Measurements from ENCODE around the gene TTC7B.

- TF ChIP-seq CTCF (optimal IDR thresholded peaks at IDR 0.05 in 1 of 3, IDR thresholded peaks at IDR 0.05 in 1 of 3, conservative IDR thresholded peaks at IDR 0.05 in 1 of 3; ENCODE audit: extremely low read depth in 1 of 3, insufficient read depth in 2 of 3, low read length in 3 of 3) (no peak), EZH2 (IDR thresholded peaks at IDR 0.05; ENCODE audit: low read length) (no peak)
These were observed 57.3 kb downstream of the TTC7B start for GRCh38 chr14:90758959-90759358.

Data from keratinocyte (primary cell).